ENCODE results near the gene SLC22A2. TPM values are rescaled to one million over a fixed set of nuclear protein-coding genes. Genes with fewer than 3 reads are reported as not detected.

The SLC22A2 gene
- total and polyA plus RNA-seq, 9 of the 15 experiments (the other 6 are each of a cell fraction or from before 2014, with no cell fraction given) = not detected

GRCh38 chr6:160277546-160277945 is 18.9 kb upstream of the SLC22A2 start:
- peaks cover 11 to 28% of the 10 kb centered on the region in 2 experiments; a peak in 4 of 5 replicates for H3K27me3 ChIP-seq (ENCODE audit: control insufficient read depth in 2 of 2, insufficient read depth in 2 of 2, low read length in 2 of 2)
- intact Hi-C loops (cut with micrococcal nuclease) (no loop called here), in situ Hi-C loops (cut with MboI) (no loop called here)
- H3K36me3 ChIP-seq (ENCODE audit: control insufficient read depth, insufficient read depth, low read length) = no peaks in the 10 kb centered on the region
- DNase-seq (ENCODE audit: extremely low read depth in 1 of 4, low spot score in 3 of 4) (no peak), FAIRE-seq (no peak), ATAC-seq (no peak)
- no peaks in the 10 kb centered on the region for H3K9me1 ChIP-seq (ENCODE audit: control insufficient read depth, insufficient read depth, low read length)
- H2AFZ ChIP-seq (ENCODE audit: low read depth, low read length) = no peak overlapping the region
- H3K9me3 ChIP-seq (replicated peaks; ENCODE audit: control insufficient read depth, insufficient read depth, low read depth, low read length) = no peaks in the 10 kb centered on the region
- ChIA-PET CTCF (ENCODE audit: low intra/inter-chr PET ratio) (no interaction called here), POLR2A (no interaction called here)
- no peak overlapping the region for H3K9ac ChIP-seq (ENCODE audit: insufficient read depth in 1 of 2, low read depth in 2 of 2, low read length in 2 of 2)
- no peak overlapping the region for H3K4me3 ChIP-seq
- no peaks in the 10 kb centered on the region for H3K79me2 ChIP-seq (ENCODE audit: control insufficient read depth, insufficient read depth, low read length)
- H3K4me2 ChIP-seq (ENCODE audit: insufficient read depth, low read length) = no peak overlapping the region
- H3K4me1 ChIP-seq (replicated peaks in 1 of 2; ENCODE audit: control insufficient read depth in 2 of 2, insufficient read depth in 2 of 2, low read length in 2 of 2) = no peaks in the 10 kb centered on the region
- no peaks in the 10 kb centered on the region for H4K20me1 ChIP-seq (replicated peaks; ENCODE audit: control insufficient read depth, insufficient read depth, low read length)
- WGBS (ENCODE audit: insufficient coverage, low coverage, missing lambda C conversion rate) = under 1% methylated on average over 12 of the region's 15 CpGs
- no peak overlapping the region for H3K27ac ChIP-seq (ENCODE audit: extremely low read depth, low read depth, low read length)
- no peak for TF ChIP-seq MXI1 (IDR thresholded peaks at IDR 0.05; ENCODE audit: low read depth, low read length)
- no peak for TF ChIP-seq ZNF165 (CRISPR knock-in tag; IDR thresholded peaks at IDR 0.05; ENCODE audit: borderline replicate concordance)
- no TSS peak for BruUV-seq (replicated peaks)

GRCh38 chr6:160277144-160277543 is 18.5 kb upstream of the SLC22A2 start:
- no peaks in the 10 kb centered on the region for H3K9me1 ChIP-seq (ENCODE audit: control insufficient read depth, insufficient read depth, low read length)
- intact Hi-C loops (cut with micrococcal nuclease) = no loop called here
- no TSS peak for BruUV-seq (replicated peaks)
- H3K79me2 ChIP-seq (ENCODE audit: control insufficient read depth, insufficient read depth, low read length) = no peaks in the 10 kb centered on the region
- no peak for ATAC-seq
- no peak overlapping the region for H3K27ac ChIP-seq (ENCODE audit: extremely low read depth, low read depth, low read length)
- no peak for TF ChIP-seq ZNF398 (CRISPR knock-in tag; IDR thresholded peaks at IDR 0.05)
- CTCF ChIA-PET (ENCODE audit: low intra/inter-chr PET ratio) = no interaction called here
- POLR2A ChIA-PET = no interaction called here
- peaks cover 11 to 31% of the 10 kb centered on the region in 2 experiments; a peak in 4 of 5 replicates for H3K27me3 ChIP-seq (ENCODE audit: control insufficient read depth in 2 of 2, insufficient read depth in 2 of 2, low read length in 2 of 2)
- no peaks in the 10 kb centered on the region for H3K4me1 ChIP-seq (replicated peaks in 1 of 2; ENCODE audit: control insufficient read depth in 2 of 2, insufficient read depth in 2 of 2, low read length in 2 of 2)
- FAIRE-seq = no peak
- no peak overlapping the region for H3K9ac ChIP-seq (ENCODE audit: insufficient read depth in 1 of 2, low read depth in 2 of 2, low read length in 2 of 2)
- H3K36me3 ChIP-seq (ENCODE audit: control insufficient read depth, insufficient read depth, low read length) = no peaks in the 10 kb centered on the region
- H2AFZ ChIP-seq (ENCODE audit: low read depth, low read length) = no peak overlapping the region
- in situ Hi-C loops (cut with MboI) = no loop called here
- H3K4me2 ChIP-seq (ENCODE audit: insufficient read depth, low read length) = no peak overlapping the region
- no peak overlapping the region for H3K4me3 ChIP-seq
- no peak for DNase-seq (ENCODE audit: extremely low read depth in 1 of 4, low spot score in 3 of 4)
- WGBS (ENCODE audit: insufficient coverage, low coverage, missing lambda C conversion rate) = 1% methylated on average over 5 of the region's 5 CpGs
- no peaks in the 10 kb centered on the region for H4K20me1 ChIP-seq (replicated peaks; ENCODE audit: control insufficient read depth, insufficient read depth, low read length)
- H3K9me3 ChIP-seq (replicated peaks; ENCODE audit: control insufficient read depth, insufficient read depth, low read depth, low read length) = no peaks in the 10 kb centered on the region

Data from K562 (cell line).